ENCODE data around the gene FILIP1L.

Gene FILIP1L

DNA sequence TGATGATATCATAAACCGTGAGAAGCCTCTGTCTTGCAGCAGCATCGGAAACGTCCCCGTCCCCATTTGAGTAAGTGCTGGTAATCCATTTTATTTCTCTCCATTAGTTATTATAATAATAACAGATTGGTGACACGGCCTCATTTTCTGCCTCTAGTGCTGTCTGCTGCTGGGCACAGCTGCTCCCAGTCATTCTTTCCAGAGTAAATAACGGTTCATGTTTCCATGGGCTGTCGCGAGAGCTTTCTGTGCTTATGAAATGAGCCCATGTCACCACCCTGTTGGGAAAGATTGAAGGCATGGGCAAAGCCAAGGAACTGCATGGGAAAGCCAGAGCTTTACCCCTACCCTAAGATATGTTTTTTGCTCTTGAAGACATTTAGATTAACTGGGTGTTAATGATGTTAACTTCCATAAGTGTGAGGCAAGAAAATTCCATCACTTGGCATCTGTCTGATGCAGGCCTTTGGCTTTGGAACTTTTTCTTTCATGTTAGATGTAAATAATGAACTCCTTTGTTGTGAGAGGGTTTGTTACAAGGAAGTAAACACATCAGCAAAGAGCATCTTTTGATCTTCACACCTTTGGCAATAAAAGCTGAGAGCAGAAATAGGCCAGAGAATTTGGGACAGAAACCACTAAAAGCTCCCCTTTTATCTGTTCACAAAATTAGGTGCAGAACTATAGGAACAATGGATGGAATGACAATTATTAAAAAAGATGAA is 141.8 kb downstream of the FILIP1L start:
- no peak for DNase-seq (ENCODE audit: low spot score)

DNA sequence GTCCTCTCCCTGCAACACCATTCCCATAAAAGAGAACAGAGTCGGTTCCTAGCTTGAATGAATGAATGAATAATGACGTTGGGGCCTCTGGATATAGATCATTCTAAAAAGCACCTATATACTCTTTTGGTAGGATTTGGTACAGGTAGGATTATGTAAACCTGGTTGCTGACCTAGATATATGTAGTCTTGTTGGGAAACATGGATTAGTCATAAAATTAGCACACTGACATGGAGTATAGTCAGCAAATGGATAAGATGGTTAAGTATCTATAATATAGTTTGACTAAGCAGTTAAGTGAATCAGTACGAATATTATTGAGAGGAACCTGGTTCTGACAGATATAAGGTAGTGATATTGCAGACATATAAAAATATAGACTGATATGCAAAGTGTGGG is 142.5 kb downstream of the FILIP1L start:
- no peak for DNase-seq (ENCODE audit: low spot score)

DNA sequence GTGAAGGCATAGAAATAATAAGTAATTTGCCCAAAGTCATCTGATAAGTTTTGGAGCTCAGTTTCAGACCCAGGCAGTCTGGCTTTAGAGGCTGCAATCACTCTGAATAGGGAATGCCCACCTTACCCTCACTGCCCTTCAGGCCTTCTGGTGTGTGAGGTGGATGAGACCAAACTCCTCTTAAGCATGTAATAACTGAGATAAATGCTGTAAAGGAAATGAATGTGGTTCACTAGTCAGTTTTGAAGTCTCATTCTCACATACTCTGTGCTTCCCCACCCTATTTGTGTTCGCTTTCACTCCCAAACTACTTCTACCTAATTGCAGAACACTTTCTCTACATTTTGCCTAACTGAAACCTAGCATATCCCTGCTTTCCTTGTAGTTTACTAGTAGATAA is 144.1 kb downstream of the FILIP1L start:
- no peak for DNase-seq (ENCODE audit: low spot score)

DNA sequence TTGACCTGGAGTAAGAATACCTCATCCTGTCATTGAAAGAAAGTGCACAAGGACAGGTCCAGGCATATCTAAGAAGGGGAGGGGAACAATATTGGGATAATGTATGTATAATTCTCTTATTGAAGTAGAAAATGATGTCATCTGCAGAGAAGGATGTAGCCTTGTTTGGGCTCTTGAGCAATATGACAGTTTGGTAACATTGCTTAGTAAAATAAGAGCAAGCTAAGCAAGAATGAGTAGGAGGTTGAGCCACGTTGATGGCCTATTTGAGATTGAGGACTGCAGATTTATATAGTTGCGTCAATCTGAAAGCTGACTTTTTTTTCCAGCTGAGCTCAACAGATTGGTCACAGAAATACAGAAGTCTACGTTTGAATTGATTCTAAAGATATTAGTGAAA is 145.2 kb downstream of the FILIP1L start:
- DNase-seq (ENCODE audit: low spot score) = no peak

DNA sequence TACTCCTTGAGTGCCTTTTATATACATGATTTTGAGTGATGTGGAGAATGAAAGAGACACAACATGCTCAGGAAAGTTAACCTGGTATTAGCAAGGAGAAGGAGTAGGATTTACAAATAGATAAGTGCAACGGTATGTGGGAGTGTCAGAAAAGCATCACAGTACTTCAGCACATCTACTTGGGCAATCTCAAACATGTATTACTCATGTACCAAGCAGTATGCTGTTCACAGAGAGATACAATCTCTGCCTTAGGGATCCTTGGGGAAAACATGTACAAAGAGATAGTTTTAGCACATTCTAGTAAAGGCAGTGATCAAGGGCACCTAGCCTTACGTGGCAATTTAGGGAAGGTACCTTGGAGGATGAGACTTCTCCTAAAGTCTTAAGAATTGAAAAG is 146.5 kb downstream of the FILIP1L start:
- DNase-seq (ENCODE audit: low spot score) = no peak

DNA sequence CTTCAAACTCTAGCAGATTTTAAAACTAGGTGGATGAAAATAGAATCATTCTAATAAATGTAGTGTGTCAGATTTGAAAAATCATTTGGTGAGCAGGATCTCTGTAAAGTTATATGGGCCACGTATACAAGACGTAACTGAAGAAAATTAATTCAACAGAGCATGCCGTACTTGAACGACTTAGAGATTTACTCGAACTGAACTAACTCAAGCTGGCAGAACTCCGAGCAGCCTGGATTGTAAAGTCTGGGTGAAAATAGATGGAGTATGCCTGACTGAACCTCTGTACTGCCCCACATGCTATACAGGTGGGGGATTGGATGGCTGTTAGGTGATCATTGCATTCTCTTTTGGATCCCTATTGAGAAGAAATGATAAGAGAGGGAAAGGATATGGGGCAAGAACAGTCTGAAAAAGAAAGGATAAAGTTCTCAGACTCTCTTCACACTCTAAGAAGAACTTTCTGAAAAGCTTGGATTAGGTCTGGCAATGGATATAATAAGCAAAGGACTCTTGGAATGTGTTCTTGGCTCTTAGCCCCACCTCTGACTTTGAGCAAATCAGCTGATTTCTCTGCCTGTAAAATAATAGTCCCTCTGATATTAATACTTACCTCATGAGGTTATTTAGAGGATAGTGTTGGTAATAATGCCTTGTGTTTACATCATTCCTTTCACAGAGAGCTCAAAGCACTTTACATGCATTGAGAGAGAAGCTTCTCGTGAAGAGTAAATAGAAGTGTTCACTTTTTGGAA is 147.5 kb downstream of the FILIP1L start:
- no peak for DNase-seq (ENCODE audit: low spot score)

DNA sequence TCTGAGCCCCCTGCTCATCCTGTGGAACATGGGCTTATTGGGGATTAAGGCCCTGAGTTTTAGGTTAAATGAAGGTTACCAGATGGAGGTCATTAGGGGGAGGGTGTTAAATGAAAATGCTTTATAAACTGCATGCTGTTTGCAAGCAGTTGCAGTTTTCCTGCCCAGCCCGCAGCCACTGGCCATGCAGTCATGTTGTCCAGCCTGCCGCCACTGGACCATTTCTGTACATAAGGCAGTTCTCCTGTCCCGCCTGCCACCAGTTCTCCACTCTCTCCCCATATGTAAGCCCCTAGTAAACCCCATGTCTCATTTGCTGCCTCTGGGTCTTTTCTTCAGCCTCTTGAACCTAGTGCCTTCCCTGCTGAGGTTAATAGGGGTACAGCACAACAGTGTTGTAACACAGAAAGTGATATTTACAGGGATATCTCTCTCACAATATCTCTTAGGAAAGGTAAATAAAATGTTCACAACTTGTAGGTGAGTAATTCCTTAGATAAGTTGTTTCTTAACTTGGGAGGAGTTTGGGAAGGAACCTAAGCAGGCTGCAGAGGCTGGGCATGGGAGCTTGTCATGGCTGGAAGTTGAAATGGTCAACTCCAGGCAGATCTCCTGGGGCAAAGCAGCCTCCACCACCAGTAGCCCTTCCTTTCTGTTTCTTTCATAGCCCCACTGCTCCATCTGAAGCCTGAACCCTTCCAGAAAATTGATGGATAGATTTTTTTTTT is 148.5 kb downstream of the FILIP1L start:
- no peak for DNase-seq (ENCODE audit: low spot score)

DNA sequence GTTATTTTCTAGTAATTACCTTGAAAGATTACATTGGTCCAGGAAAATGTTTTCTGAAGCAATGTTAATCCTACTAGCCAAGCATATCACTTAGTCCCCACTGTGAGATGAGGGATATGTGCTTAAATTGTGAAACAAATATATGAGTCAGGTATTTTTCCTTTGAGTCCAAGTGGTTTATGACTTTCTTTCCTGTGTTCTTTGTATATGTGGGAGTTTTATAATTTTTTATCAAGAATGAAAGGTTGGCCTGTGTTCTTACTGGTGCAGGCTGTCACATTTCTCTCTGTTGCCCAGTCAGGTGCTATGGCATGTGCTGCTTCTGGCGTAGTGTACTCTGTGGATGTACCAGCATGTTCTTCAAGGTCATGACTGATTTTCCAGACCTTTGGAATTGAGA is 149.2 kb downstream of the FILIP1L start:
- DNase-seq (ENCODE audit: low spot score) = no peak

DNA sequence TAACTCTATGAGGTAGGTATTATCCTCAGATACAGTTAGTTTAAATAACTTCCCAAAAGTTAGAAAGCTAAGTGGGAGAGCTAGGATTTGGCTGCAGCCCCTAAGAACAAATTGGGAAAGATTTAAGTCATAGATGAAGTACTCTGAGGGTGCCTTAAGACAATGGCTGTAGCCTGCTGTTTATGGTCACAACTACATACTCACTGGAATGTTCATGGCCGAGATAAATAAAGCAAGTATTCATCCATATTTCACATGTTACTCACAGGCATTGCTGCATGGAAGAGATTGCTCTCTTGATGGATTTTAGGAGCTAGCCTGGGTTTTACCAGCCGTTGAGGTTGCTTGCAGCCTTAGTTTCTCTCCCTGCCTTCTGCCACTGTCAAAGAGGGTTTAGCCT is 151.6 kb downstream of the FILIP1L start:
- DNase-seq (ENCODE audit: low spot score) = no peak

DNA sequence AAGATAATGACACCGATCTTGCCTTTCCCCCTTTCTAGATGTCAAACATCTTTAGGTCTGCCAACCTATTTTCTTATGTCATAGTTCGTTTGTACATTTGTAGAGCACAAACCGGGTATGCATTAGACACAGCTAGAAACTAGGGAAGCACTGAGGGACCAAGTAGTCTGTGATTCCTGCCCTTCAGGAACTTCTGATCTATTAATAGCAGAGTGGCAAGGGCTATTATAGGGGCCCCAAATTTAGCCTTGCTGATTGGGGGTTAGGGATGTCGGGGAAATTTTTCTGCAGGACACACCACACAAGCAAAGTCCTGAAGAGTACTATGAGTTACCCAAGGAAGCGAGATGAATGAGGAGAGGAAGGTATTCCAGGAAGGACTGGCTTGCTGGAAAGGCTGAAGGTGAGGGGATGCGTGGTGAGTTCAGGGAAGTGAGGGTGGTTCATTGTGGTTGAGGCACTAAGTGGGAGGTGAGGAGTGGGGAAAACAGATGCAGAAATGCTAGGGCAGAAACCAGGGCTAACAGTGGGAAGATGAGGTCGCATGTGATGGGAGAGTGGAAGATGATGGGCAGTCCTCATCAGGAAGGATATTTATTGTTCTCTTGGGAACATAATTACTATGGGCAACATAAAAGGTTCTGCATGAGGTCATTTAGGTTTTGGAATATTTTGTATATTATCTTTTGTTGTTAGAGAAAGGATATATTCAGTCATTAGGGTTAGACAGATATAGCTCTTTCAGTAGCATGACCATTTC is 152.4 kb downstream of the FILIP1L start:
- no peak for DNase-seq (ENCODE audit: low spot score)

DNA sequence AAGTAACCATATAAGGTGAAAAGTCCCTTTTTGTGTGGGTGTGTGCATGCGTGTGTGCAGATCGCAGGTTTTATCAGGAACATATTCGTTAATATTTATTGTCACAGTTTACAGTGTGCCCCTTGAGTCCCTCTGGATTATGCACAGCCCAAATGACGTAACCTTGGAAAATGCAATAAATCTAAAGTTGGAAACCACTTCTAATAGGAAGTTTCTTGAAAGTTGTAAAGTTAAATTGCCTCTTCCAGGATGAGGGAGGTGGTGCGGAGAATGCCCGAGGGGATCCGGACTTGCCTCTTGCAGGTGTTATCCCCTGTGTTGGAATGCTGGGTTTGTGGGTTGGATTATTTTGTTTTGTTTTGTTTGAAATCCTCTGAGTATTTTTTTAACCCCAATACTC is 153.4 kb downstream of the FILIP1L start:
- no peak for DNase-seq (ENCODE audit: low spot score)

DNA sequence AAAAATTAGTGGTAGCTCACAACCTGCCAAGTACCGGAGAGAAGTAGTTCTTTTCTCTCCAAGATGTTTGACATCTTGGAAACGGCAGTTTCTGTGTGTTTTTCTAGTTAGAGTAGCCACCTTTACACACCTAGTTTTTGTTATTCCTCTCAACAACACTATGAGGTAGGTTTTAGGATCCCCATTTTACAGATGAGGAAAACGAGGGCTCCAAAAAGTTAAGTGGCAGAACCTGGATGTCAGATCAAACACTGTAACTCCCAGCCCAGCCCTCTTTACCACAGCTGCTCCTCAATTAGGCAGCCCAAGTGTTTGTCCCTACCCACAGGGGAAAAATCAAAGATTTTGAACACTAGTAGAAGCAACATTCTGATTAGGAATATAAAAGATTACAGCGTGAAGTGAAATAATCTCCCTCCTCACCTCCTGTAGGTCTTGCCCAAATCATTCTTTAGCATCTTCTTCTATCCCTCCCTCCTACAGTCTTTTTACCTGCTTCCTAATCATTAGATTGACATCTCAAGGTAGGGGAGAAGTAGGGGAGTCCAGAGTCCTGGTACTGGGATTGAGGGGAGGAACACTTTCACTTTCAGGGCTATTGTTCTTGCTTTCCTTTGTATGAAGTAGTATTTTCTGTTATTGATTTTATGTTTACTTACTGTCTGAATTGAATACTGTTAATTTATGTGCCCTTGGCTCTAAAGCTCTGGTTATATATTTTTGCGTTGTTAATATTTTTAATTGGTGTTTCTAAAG is 154.0 kb downstream of the FILIP1L start:
- DNase-seq (ENCODE audit: low spot score) = no peak

DNA sequence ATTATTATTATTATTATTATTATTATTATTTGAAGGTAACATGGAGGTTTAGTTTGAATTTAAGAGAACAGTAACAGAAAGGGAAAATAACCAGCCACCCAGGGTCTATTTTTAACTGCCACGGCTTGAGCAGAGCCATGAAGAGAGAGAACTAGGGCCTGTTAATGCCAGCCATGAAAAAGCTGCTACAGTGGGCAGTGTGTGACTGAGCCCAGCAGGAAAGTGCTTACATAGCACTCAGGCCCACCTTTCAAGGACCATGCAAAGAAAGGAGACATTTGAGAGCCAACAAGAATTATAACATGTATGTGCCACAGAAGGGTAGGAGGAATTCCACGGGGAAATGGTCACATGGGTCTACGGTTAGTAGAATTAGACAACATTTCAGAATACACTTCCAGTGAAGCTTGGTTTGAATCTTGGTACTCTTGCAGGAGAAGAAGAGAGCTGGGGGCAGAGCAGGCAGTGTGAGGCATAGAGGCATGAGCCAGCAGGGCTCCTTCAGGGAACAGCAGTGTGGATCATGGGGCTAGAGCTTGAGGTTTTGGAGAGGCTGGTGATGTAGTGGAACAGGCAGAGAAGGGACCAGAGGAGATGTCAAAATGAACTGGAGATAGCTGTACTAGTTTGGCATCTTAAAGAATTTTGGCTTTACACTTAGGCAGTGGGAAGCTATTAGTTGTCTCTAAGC is 155.9 kb downstream of the FILIP1L start:
- DNase-seq (ENCODE audit: low spot score) = no peak

DNA sequence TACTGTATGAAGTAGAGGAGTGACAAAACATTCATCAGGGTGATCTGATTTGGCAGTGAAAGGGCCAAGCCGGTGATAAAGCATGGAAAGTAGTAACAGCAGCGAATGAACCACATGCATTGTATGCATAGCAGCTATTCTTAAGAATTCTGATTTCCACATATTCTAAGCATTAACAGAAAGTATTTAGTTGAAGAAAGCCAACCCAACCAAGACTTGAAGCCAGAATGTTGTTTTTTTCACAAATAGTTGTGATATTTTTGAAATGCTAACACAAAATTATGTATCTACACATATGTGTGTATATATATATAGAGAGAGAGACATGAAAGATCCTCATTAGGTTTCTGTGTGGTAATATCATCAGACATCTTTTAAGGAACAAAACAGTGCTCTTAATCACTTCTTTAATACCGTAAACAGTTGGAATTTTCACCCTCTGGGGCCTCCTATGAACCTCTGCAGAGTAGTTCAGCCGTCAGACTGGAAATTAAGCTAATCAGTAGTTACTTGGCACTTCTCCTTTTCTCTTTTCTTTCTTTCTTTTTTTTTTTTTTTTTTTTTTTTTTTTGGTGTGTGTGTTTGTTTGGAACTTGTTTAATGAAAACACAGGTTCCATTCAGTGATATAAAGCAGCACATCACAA is 157.0 kb downstream of the FILIP1L start:
- DNase-seq (ENCODE audit: low spot score) = no peak

DNA sequence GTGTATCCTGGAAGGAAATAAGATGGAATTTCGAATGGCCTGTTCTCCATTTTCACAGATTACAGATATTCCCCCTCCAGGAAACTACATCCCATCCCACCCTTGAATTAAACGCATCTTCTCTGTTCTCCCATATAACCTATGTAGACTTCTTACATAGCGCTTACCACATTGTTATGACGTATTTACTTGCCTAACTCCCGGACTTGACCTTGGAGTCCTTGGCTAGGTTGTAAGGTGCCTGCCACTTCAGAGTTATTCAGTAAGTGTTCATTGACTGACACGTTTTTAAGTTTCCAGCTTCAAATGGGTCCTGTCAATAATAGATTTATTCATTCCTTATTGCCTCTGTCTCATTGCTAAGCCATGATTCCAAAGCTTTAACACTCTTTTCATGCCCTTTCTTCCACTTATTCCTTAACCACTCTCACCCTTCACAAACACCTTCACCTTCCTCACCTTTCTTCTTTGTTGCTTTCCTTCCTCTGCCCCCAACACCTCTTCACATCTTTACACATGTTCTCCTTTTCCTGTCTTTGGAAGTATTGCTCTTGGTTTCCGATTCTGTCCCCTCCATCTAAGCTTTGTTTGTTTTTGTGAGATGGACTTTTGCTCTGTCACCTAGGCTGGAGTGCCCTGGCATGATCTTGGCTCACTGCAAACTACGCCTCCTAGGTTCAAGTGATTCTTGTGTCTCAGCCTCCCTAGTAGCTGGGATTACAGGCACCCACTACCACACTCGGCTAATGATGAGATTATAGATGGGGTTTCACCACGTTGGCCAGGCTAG is 158.3 kb downstream of the FILIP1L start:
- no peak for DNase-seq (ENCODE audit: low spot score)

DNA sequence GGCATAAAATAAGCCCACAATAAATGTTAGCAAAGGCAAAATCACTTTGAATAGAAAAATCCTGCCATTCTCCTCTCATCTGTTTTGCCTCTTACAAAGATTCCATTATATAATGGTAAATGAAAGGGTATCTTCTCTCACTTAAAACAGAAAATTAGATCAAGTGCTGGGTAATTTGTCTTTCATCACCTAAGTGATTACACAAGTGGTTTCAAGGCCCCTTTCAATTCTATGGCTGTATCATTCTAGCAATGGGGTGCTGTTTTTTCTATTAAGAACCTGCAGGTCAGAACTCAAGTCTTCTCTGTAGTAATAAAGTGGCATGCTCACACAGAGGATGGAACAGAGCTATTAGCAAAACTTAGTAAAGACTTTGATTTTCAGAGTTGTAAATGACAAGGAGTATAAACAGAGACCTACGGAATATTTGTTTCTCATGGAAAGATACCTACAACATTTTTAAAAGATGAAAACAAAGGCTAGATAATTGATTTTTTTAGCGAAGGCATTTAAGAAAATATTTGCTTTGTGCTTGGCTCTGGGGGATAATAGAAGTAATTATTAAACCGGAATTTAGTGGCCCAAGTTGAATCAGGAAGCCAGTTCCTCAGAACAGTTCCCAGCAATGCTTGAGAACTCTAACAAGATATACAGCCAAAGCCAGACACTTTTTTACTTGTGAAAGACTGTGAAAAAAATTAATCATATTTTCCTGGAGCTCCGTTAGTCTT is 159.2 kb downstream of the FILIP1L start:
- no peak for DNase-seq (ENCODE audit: low spot score)

DNA sequence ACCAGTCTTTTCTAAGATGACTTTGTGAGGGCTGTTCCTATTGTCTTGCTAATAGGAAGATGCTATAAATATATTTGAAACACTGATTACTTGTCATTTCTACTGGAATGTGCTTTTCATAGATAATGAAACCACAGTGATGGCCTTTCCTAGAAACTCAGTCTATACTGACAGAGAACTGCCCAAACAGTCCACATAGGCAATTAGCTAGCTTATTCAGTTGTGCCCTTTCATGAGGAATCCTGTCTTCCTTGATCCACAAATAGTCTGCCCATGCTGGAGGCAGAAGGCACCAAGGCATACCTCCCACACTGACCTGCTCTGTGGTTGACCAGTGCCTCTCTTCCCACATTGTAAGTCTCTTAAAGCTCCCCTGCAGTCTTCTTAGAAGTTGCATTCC is 160.7 kb downstream of the FILIP1L start:
- no peak for DNase-seq (ENCODE audit: low spot score)

DNA sequence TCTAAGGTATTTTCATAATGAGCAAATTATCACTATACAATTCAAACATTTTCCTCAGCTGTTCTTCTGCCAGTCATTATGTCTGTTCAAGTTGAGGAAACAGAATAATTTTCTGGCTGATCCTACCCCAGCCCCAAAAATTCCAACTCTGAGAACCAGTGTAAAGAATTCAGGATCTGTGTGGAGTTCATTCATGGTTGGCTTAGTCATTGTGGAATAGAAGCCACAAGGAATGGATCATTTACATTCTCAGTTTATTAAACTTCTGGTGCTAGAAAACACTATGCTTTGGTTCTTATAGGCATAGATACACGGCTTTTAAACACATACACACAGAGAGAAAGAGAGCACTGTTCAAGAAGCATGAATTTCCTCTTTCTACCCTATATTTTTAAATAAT is 162.0 kb downstream of the FILIP1L start:
- no peak for DNase-seq (ENCODE audit: low spot score)

DNA sequence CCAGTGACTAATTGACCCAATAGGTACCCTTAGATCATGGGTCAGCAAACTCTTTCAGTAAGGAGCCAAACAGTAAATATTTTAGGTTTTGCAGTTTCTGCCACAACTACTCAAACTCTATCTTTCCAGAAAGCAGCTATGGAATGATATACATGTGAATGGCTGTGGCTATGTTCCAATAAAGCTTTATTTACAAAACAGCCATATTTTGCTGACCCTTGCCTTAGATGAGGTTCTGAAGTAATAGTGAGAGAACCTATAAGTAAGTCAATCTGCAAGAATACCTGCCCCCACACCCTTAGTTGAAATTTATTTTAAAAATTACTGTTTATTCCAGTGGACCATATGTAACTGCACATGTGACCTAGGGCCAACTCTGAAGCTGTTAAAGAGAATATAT is 162.6 kb downstream of the FILIP1L start:
- DNase-seq (ENCODE audit: low spot score) = no peak
